Measurements from ENCODE around the gene SMIM10L1. TPM values are rescaled to one million over a fixed set of nuclear protein-coding genes. Genes with fewer than 3 reads are reported as not detected.

SMIM10L1 gene
- total and polyA plus RNA-seq, 2 of the 8 experiments (the other 6 are each of a cell fraction or from before 2014, with no cell fraction given) = 3.7 to 14.2 TPM

DNA sequence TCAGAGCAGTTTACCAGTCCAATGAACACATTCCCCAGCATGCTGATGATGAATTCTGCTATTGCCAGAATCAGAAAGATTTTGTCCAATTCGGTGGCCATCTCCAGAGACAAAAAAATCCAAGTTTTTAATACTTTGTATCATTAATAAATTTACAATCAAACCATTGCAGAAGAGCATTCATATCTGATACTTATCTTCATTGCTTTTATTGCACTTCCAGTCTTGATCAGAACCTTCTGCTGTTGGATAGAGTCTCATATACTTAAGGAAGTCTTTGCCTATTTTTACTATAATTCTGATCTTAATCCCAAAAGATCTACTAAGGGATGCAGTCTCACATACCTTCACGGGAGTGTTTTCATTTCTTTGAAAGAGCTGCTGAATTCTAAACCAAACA, 15.8 kb downstream of the SMIM10L1 start, which contains the start of gene TAS2R42 (continued):
- TF ChIP-seq, protein P1, sequence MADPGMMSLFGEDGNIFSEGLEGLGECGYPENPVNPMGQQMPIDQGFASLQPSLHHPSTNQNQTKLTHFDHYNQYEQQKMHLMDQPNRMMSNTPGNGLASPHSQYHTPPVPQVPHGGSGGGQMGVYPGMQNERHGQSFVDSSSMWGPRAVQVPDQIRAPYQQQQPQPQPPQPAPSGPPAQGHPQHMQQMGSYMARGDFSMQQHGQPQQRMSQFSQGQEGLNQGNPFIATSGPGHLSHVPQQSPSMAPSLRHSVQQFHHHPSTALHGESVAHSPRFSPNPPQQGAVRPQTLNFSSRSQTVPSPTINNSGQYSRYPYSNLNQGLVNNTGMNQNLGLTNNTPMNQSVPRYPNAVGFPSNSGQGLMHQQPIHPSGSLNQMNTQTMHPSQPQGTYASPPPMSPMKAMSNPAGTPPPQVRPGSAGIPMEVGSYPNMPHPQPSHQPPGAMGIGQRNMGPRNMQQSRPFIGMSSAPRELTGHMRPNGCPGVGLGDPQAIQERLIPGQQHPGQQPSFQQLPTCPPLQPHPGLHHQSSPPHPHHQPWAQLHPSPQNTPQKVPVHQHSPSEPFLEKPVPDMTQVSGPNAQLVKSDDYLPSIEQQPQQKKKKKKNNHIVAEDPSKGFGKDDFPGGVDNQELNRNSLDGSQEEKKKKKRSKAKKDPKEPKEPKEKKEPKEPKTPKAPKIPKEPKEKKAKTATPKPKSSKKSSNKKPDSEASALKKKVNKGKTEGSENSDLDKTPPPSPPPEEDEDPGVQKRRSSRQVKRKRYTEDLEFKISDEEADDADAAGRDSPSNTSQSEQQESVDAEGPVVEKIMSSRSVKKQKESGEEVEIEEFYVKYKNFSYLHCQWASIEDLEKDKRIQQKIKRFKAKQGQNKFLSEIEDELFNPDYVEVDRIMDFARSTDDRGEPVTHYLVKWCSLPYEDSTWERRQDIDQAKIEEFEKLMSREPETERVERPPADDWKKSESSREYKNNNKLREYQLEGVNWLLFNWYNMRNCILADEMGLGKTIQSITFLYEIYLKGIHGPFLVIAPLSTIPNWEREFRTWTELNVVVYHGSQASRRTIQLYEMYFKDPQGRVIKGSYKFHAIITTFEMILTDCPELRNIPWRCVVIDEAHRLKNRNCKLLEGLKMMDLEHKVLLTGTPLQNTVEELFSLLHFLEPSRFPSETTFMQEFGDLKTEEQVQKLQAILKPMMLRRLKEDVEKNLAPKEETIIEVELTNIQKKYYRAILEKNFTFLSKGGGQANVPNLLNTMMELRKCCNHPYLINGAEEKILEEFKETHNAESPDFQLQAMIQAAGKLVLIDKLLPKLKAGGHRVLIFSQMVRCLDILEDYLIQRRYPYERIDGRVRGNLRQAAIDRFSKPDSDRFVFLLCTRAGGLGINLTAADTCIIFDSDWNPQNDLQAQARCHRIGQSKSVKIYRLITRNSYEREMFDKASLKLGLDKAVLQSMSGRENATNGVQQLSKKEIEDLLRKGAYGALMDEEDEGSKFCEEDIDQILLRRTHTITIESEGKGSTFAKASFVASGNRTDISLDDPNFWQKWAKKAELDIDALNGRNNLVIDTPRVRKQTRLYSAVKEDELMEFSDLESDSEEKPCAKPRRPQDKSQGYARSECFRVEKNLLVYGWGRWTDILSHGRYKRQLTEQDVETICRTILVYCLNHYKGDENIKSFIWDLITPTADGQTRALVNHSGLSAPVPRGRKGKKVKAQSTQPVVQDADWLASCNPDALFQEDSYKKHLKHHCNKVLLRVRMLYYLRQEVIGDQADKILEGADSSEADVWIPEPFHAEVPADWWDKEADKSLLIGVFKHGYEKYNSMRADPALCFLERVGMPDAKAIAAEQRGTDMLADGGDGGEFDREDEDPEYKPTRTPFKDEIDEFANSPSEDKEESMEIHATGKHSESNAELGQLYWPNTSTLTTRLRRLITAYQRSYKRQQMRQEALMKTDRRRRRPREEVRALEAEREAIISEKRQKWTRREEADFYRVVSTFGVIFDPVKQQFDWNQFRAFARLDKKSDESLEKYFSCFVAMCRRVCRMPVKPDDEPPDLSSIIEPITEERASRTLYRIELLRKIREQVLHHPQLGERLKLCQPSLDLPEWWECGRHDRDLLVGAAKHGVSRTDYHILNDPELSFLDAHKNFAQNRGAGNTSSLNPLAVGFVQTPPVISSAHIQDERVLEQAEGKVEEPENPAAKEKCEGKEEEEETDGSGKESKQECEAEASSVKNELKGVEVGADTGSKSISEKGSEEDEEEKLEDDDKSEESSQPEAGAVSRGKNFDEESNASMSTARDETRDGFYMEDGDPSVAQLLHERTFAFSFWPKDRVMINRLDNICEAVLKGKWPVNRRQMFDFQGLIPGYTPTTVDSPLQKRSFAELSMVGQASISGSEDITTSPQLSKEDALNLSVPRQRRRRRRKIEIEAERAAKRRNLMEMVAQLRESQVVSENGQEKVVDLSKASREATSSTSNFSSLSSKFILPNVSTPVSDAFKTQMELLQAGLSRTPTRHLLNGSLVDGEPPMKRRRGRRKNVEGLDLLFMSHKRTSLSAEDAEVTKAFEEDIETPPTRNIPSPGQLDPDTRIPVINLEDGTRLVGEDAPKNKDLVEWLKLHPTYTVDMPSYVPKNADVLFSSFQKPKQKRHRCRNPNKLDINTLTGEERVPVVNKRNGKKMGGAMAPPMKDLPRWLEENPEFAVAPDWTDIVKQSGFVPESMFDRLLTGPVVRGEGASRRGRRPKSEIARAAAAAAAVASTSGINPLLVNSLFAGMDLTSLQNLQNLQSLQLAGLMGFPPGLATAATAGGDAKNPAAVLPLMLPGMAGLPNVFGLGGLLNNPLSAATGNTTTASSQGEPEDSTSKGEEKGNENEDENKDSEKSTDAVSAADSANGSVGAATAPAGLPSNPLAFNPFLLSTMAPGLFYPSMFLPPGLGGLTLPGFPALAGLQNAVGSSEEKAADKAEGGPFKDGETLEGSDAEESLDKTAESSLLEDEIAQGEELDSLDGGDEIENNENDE (IDR thresholded peaks at IDR 0.05; ENCODE audit: insufficient replicate concordance, low read length) = no peak
- no peak for TF ChIP-seq HDAC6 (IDR thresholded peaks at IDR 0.05; ENCODE audit: low read depth, low read length)
- TF ChIP-seq TBP (IDR thresholded peaks at IDR 0.05; ENCODE audit: low read depth, low read length) = no peak
- TF ChIP-seq KDM5A (IDR thresholded peaks at IDR 0.05; ENCODE audit: low read length) = no peak
- TF ChIP-seq KDM4A (IDR thresholded peaks at IDR 0.05; ENCODE audit: low read depth, low read length, severe bottlenecking) = no peak
- TF ChIP-seq GTF2F1 (IDR thresholded peaks at IDR 0.05; ENCODE audit: borderline replicate concordance, low read depth, low read length) = no peak
- TF ChIP-seq PHF8 (conservative IDR thresholded peaks at IDR 0.05; ENCODE audit: low read depth, low read length) = no peak
- TF ChIP-seq, protein P2, sequence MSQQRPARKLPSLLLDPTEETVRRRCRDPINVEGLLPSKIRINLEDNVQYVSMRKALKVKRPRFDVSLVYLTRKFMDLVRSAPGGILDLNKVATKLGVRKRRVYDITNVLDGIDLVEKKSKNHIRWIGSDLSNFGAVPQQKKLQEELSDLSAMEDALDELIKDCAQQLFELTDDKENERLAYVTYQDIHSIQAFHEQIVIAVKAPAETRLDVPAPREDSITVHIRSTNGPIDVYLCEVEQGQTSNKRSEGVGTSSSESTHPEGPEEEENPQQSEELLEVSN (IDR thresholded peaks at IDR 0.05) = no peak
- TF ChIP-seq SUZ12 (IDR thresholded peaks at IDR 0.05; ENCODE audit: low read length) = no peak
- no peak for TF ChIP-seq TAF7 (optimal IDR thresholded peaks at IDR 0.05; ENCODE audit: borderline replicate concordance, low read depth, low read length)
- no peak for TF ChIP-seq RFX5 (IDR thresholded peaks at IDR 0.05; ENCODE audit: borderline replicate concordance, low read depth, low read length)
